Endometrial microvascular endothelial cells (primary cell): ENCODE results near the gene RHCG. TPM values are rescaled to one million over a fixed set of nuclear protein-coding genes. Genes with fewer than 3 reads are reported as not detected.

Source experiments
- in situ Hi-C: cut with HindIII; loops from 2 replicates; pipeline ENCODE4 v1.10.0; 2017; ENCODE audit warnings: low sequenced_read_pairs, low pct_unique_long_range_greater_than_20kb; ENCODE audit errors: inconsistent ontology term
- total RNA-seq: library from RNA; depleted of rRNA; stranded (reverse); fragments of >200 nt; gene quantifications from one replicate; pipeline ENCODE4 v1.2.3, GENCODE V29; 2015; ENCODE audit errors: inconsistent ontology term

Gene RHCG
- total RNA-seq, 1 donor from 2014 or later = not detected

- in situ Hi-C loops = no loop called here
Measured at GRCh38 chr15:89429986-89430385, 66.4 kb downstream of the RHCG start.

- in situ Hi-C loops = no loop called here
Measured at GRCh38 chr15:89429023-89429422, 67.4 kb downstream of the RHCG start.

- in situ Hi-C loops = no loop called here
Measured at GRCh38 chr15:89428246-89428645, 68.1 kb downstream of the RHCG start.

GRCh38 chr15:89426500-89426899 lies 69.9 kb downstream of the RHCG start:
- in situ Hi-C loops = no loop called here

GRCh38 chr15:89423981-89424380 lies 72.4 kb downstream of the RHCG start:
- in situ Hi-C loops = no loop called here

Other genes with a start within 250 kb of the RHCG start
- 66.6 TPM for gene POLG, start 161.8 kb downstream of the RHCG start, total RNA-seq
- 6.9 TPM for gene TICRR, start 78.9 kb upstream of the RHCG start, total RNA-seq
- gene KIF7, start 158.9 kb upstream of the RHCG start, total RNA-seq = 5.9 TPM
- gene PLIN1, start 182.8 kb upstream of the RHCG start, total RNA-seq = 0.19 TPM
- gene PEX11A, start 194.2 kb upstream of the RHCG start, total RNA-seq = 4.8 TPM
- gene WDR93, start 194.2 kb upstream of the RHCG start, total RNA-seq = 0.19 TPM